K562 (cell line): ENCODE data around the gene TUB.

Experiments used
- ETV6 ChIP-seq, 3 experiments: fragments of 150-350 bp in 1 of 3; sonication (generic) in 1 of 3; formaldehyde crosslinking in 1 of 3; IDR thresholded peaks; 2 replicates each; pipeline versions ENCODE4 v1.6.1 to v1.8.0; 2014 to 2022; ENCODE audit warnings: borderline replicate concordance in 2 of 3, low read depth in 2 of 3, antibody characterized with exemption in 1 of 3, low read length in 1 of 3, mild to moderate bottlenecking in 1 of 3, missing genetic modification reagents in 1 of 3
- JUND ChIP-seq, 2 experiments: IDR thresholded peaks; 2 replicates in 1 of 2; 3 replicates in 1 of 2; pipeline ENCODE4 v1.6.1; 2011; ENCODE audit warnings: borderline replicate concordance in 2 of 2, low read depth in 2 of 2, low read length in 2 of 2, improper control_type of control experiment in 1 of 2, missing biosample characterization in 1 of 2, missing genetic modification characterization in 1 of 2, missing genetic modification reagents in 1 of 2
- L3MBTL2 ChIP-seq: fragments of 450-650 bp; IDR thresholded peaks from 2 replicates; pipeline ENCODE4 v1.6.1; 2016; ENCODE audit warnings: mild to moderate bottlenecking, moderate library complexity
- NRF1 ChIP-seq, 2 experiments: fragments of 450-650 bp; IDR thresholded peaks in 1 of 2; conservative IDR thresholded peaks in 1 of 2; 2 replicates each; pipeline ENCODE4 v1.6.1; 2014; ENCODE audit warnings: mild to moderate bottlenecking in 2 of 2
- POLR2A ChIP-seq: fragments of 450-650 bp; conservative IDR thresholded peaks from 2 replicates; pipeline ENCODE4 v1.6.1; 2016
- RBBP5 ChIP-seq: fragments of 200-600 bp; sonication (generic); IDR thresholded peaks from 2 replicates; pipeline ENCODE4 v1.6.1; 2012; ENCODE audit warnings: borderline replicate concordance, mild to moderate bottlenecking, low read length, control low read depth, inconsistent platforms; ENCODE audit not compliant: insufficient read depth, poor library complexity, severe bottlenecking
- RFX5 ChIP-seq: IDR thresholded peaks from 2 replicates; pipeline ENCODE4 v1.6.1; 2011; ENCODE audit warnings: low read depth, mild to moderate bottlenecking, improper control_type of control experiment, low read length
- TF ChIP-seq, protein P1 (sequence below), 3 experiments: IDR thresholded peaks in 2 of 3; conservative IDR thresholded peaks in 1 of 3; 2 replicates each; pipeline ENCODE4 v1.5.1; 2011 to 2012; ENCODE audit warnings: low read length in 3 of 3, mild to moderate bottlenecking in 3 of 3, control low read depth in 2 of 3, improper control_type of control experiment in 1 of 3, inconsistent platforms in 1 of 3, low read depth in 1 of 3, mixed read lengths in 1 of 3, moderate library complexity in 1 of 3; ENCODE audit not compliant: insufficient read depth in 2 of 3
- TF ChIP-seq, protein P2 (sequence below): sonication (generic); formaldehyde crosslinking; IDR thresholded peaks from 2 replicates; pipeline ENCODE4 v1.8.0; 2022; ENCODE audit warnings: missing genetic modification reagents, mild to moderate bottlenecking, moderate library complexity, borderline replicate concordance
- TF ChIP-seq, protein P3 (sequence below): sonication (generic); formaldehyde crosslinking; IDR thresholded peaks from 2 replicates; pipeline ENCODE4 v1.8.0; 2022; ENCODE audit warnings: mild to moderate bottlenecking, low read depth, missing genetic modification reagents

DNA sequence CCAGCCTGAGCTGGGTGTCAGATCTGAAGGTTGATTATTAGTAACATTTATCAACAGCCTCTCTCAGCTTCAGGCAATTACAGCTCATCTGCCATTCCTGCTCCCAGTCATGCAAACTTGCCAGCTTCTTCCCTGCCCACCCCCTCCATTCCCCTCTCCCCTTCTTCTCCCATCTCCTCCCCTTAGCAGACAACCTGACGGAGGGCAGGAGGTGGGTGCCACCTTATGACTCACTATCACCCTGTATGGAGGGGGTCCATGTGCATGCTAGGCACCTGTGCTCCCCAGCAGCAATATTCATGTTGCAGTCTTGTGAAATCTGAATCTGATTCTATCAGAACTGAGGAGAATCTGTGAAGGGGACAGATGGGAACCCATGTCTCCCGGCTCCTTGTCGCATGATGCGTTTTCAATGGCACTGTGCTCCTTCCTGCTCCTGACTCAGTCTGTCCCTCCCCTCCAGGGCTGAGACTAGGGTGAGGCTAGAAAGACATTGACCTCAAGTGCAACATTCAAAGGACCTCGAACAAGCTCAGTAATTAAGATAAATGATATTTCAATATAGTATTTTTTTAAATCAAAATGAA is 46.3 kb upstream of the TUB start:
- TF ChIP-seq, protein P1, sequence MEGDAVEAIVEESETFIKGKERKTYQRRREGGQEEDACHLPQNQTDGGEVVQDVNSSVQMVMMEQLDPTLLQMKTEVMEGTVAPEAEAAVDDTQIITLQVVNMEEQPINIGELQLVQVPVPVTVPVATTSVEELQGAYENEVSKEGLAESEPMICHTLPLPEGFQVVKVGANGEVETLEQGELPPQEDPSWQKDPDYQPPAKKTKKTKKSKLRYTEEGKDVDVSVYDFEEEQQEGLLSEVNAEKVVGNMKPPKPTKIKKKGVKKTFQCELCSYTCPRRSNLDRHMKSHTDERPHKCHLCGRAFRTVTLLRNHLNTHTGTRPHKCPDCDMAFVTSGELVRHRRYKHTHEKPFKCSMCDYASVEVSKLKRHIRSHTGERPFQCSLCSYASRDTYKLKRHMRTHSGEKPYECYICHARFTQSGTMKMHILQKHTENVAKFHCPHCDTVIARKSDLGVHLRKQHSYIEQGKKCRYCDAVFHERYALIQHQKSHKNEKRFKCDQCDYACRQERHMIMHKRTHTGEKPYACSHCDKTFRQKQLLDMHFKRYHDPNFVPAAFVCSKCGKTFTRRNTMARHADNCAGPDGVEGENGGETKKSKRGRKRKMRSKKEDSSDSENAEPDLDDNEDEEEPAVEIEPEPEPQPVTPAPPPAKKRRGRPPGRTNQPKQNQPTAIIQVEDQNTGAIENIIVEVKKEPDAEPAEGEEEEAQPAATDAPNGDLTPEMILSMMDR (IDR thresholded peaks at IDR 0.05 in 2 of 3, conservative IDR thresholded peaks at IDR 0.05 in 1 of 3; ENCODE audit: insufficient read depth in 2 of 3, low read depth in 1 of 3, low read length in 3 of 3): no peak
- no peak for TF ChIP-seq JUND (IDR thresholded peaks at IDR 0.05; ENCODE audit: borderline replicate concordance, low read depth, low read length)
- TF ChIP-seq JUND (tag; IDR thresholded peaks at IDR 0.05; ENCODE audit: borderline replicate concordance, low read depth, low read length): no peak
- TF ChIP-seq, protein P2, sequence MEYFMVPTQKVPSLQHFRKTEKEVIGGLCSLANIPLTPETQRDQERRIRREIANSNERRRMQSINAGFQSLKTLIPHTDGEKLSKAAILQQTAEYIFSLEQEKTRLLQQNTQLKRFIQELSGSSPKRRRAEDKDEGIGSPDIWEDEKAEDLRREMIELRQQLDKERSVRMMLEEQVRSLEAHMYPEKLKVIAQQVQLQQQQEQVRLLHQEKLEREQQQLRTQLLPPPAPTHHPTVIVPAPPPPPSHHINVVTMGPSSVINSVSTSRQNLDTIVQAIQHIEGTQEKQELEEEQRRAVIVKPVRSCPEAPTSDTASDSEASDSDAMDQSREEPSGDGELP (CRISPR knock-in tag): no peak
- TF ChIP-seq RFX5: no peak
- no peak for TF ChIP-seq ETV6 (IDR thresholded peaks at IDR 0.05; ENCODE audit: borderline replicate concordance in 1 of 2, low read depth in 2 of 2, low read length in 1 of 2)
- no peak for TF ChIP-seq ETV6 (CRISPR knock-in tag; IDR thresholded peaks at IDR 0.05; ENCODE audit: borderline replicate concordance)
- TF ChIP-seq NRF1 (conservative IDR thresholded peaks at IDR 0.05 in 1 of 2, IDR thresholded peaks at IDR 0.05 in 1 of 2): no peak
- no peak for TF ChIP-seq RBBP5
- TF ChIP-seq, protein P3, sequence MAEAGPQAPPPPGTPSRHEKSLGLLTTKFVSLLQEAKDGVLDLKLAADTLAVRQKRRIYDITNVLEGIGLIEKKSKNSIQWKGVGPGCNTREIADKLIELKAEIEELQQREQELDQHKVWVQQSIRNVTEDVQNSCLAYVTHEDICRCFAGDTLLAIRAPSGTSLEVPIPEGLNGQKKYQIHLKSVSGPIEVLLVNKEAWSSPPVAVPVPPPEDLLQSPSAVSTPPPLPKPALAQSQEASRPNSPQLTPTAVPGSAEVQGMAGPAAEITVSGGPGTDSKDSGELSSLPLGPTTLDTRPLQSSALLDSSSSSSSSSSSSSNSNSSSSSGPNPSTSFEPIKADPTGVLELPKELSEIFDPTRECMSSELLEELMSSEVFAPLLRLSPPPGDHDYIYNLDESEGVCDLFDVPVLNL (CRISPR knock-in tag): no peak
- TF ChIP-seq POLR2A: no peak
- TF ChIP-seq L3MBTL2: no peak
